ENCODE results near the gene ELOVL2.

Gene ELOVL2

DNA sequence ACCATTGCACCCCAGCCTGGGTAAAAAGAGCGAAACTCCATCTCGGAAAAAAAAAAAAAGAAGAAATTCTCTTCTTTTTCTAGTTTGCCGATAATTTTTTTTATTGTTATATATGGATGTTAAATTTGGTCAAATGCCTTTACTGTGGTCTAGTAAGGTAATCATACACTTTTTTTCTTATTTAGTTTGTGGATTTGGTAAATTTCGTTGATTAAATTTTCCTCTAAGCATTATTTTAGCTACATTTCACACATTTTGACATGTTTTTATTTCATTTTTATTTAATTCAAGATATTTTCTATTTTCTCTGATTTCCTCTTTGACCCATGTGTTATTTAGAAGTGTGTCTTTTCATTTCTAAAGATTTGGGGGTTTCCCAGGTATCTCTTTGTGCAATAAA lies 18.0 kb upstream of the ELOVL2 start:
- in situ Hi-C loops (cut with MboI; ENCODE audit: low sequenced_read_pairs) = loop anchor here (25.0 kb wide), 1 partner anchor 100 kb away; no protein-coding TSS in a partner anchor

DNA sequence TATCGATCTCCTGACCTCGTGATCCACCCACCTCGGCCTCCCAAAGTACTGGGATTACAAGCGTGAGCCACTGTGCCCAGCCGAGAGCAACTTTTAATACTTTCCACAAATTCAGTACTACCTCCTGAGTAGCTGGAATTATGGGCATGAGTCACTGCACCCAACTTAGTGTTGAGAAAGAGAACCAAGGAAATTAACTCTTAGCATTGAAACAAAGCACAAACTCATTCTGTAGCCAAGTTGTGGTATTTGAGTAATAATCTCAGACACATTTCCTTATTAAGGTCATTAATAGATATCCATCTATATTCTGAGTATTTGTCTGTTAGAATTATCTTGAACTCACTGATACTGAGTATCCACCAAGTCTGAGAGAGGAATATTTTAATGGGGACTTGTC lies 14.3 kb upstream of the ELOVL2 start:
- in situ Hi-C loops (cut with MboI; ENCODE audit: low sequenced_read_pairs) = loop anchor here (25.0 kb wide), 1 partner anchor 96 kb away; no protein-coding TSS in a partner anchor

DNA sequence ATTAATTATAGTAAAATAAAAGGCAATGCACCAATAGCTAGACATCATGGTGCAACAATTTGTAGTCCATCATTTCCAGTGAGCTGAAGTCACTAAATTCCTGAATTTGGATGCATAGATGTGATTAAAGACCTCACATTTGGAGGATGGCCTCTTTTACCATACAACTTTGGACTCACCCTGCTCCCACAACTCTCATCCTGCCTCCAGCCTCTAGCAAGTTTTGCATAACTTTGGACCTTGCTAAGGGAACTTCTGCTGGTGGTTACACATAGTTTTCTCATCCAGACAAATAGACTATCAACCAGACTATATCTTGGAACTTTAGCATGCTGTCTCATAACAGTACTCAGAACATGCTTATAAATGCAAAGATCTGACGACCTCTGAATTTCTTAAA lies 12.8 kb upstream of the ELOVL2 start:
- in situ Hi-C loops (cut with MboI; ENCODE audit: low sequenced_read_pairs) = loop anchor here (25.0 kb wide), 1 partner anchor 95 kb away; no protein-coding TSS in a partner anchor

DNA sequence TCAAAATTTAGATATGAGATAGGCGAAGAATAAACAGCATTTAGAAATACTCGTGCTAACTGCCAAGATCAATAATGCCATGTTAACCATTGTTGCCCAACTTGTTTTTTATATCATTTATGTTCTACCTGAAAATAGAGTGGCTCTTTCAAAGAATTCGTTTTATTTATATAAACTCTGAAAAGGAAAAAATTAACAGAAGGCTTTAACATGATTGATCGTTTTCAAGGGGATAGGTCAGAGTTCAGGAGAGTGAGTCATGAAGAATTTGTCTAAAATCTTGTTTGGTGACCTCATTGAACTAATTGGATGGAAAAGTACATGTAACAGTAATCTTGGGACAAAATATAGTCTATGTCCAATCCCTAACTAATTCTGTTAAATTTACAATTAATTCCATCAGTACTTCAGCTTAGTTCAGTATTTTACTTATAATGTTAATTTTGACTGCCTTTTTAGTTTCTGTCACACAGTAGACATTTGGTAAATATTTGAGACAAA lies 11.1 kb upstream of the ELOVL2 start:
- in situ Hi-C loops (cut with MboI; ENCODE audit: low sequenced_read_pairs) = loop anchor here (25.0 kb wide), 1 partner anchor 93 kb away; no protein-coding TSS in a partner anchor

- in situ Hi-C loops (cut with MboI; ENCODE audit: low sequenced_read_pairs) = loop anchor here (25.0 kb wide), 1 partner anchor 92 kb away; no protein-coding TSS in a partner anchor
Observed at GRCh38 chr6:11054722-11055121, 10.6 kb upstream of the ELOVL2 start.

GRCh38 chr6:11053307-11053706 lies 9.2 kb upstream of the ELOVL2 start:
- in situ Hi-C loops (cut with MboI; ENCODE audit: low sequenced_read_pairs) = loop anchor here (25.0 kb wide), 1 partner anchor 91 kb away; no protein-coding TSS in a partner anchor

DNA sequence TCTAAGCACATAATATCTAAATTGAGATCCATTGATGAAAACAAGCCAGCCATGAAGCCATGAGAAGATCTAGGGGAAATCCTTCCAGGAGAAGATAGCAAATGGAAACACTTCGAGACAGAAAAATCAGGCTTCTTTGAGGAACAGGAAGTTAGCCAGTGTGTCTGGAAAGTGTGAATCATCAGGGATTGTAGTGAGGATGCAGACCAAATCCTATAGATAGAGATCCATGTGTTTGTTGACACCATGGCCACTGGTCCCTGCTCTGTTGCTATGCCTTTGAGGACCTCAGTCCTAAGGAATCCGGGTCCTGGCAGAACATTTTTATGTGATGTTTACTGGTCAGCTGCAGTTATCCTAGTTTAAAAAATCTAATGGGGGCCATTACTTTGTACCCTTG lies 6.6 kb upstream of the ELOVL2 start:
- in situ Hi-C loops (cut with MboI; ENCODE audit: low sequenced_read_pairs) = loop anchor here (25.0 kb wide), 1 partner anchor 88 kb away; no protein-coding TSS in a partner anchor

DNA sequence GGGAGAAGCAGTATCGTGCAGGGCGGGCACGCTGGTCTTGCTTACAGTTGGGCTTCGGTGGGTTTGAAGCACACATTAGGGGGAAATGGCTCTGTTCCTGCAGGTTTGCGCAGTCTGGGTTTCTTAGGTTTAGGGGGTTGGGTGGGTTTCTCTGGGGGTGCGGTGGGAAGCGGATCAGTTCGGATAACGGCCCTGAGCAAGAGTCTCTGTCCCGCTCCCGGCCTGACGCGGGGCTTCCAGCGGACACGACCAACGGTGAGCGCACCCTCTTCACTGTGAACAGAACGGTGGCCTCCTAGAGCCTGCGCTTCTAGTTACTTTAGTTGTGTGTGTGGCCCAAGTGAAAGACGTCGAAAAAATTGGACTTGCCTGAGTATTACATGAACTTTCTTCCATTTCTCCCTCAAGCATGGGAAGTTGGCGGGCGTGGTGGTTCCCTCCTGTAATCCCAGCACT lies 635 bp upstream of the ELOVL2 start:
- in situ Hi-C loops (cut with MboI; ENCODE audit: low sequenced_read_pairs) = no loop called here

- in situ Hi-C loops (cut with MboI; ENCODE audit: low sequenced_read_pairs) = no loop called here
Observed at GRCh38 chr6:11043378-11043960, 636 bp downstream of the ELOVL2 start.

GRCh38 chr6:11042750-11043377 lies 1.2 kb downstream of the ELOVL2 start:
- in situ Hi-C loops (cut with MboI; ENCODE audit: low sequenced_read_pairs) = no loop called here

- in situ Hi-C loops (cut with MboI; ENCODE audit: low sequenced_read_pairs) = no loop called here
Observed at GRCh38 chr6:11042025-11042749, 1.9 kb downstream of the ELOVL2 start.

DNA sequence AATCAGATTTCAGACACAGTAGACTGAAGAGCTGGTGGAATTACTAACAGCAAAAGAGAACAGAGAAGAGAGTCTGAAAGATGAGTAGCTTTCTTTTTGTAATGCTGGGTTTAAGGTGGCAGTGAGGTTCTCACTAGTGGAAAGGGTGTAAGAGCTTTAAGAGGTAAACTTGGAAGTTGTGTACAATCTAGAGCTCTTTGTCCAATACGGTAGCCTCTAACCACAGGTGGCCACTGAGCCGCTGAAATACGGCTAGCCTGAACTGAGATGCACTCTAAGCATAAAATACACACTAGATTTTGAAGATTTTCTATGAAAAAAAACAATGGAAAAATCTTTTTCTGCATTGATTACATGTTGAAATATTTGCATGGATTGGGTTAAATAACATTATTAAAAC lies 4.0 kb downstream of the ELOVL2 start:
- in situ Hi-C loops (cut with MboI; ENCODE audit: low sequenced_read_pairs) = no loop called here

GRCh38 chr6:11039040-11039439 lies 5.1 kb downstream of the ELOVL2 start:
- in situ Hi-C loops (cut with MboI; ENCODE audit: low sequenced_read_pairs) = no loop called here

DNA sequence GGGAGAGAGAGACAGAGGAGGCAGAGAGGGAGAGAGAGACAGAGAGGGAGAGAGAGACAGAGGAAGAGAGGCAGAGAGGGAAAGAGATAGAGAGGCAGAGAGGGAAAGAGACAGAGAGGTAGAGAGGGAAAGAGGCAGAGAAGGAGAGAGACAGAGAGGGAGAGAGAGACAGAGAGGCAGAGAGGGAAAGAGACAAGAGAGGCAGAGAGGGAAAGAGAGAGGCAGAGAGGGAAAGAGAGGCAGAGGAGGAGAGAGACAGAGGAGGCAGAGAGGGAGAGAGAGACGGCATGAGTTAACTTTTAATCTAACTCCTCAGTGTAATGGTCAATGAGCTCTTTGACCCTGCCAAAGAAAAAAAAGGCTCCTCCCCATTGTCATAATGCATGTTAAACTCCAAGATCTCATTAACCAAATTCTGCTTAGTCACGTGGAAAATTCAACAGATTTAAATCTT lies 7.1 kb downstream of the ELOVL2 start:
- in situ Hi-C loops (cut with MboI; ENCODE audit: low sequenced_read_pairs) = no loop called here

DNA sequence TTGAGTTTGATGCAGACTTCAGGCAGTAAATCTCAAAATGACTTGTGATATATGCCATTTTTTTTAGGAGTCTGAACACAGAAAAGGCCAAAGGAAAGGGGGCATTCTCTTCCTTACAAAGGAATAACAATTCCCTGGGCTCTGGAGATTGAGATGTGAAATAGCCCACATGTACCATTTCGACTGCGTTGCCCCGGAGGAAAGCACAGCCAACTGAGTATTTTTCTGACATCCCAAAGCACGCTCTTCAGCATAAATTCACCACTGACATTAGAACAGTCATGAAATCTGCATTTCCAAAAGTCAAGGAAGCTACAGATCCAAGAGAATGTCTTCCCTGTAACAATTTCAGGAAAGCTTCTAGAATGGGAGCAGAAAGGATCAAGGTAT lies 7.8 kb downstream of the ELOVL2 start:
- in situ Hi-C loops (cut with MboI; ENCODE audit: low sequenced_read_pairs) = no loop called here

- in situ Hi-C loops (cut with MboI; ENCODE audit: low sequenced_read_pairs) = no loop called here
Observed at GRCh38 chr6:11035616-11036350, 8.3 kb downstream of the ELOVL2 start.

GRCh38 chr6:11033825-11034224 lies 10.3 kb downstream of the ELOVL2 start:
- in situ Hi-C loops (cut with MboI; ENCODE audit: low sequenced_read_pairs) = no loop called here

GRCh38 chr6:11030904-11031303 lies 13.2 kb downstream of the ELOVL2 start:
- in situ Hi-C loops (cut with MboI; ENCODE audit: low sequenced_read_pairs) = no loop called here

DNA sequence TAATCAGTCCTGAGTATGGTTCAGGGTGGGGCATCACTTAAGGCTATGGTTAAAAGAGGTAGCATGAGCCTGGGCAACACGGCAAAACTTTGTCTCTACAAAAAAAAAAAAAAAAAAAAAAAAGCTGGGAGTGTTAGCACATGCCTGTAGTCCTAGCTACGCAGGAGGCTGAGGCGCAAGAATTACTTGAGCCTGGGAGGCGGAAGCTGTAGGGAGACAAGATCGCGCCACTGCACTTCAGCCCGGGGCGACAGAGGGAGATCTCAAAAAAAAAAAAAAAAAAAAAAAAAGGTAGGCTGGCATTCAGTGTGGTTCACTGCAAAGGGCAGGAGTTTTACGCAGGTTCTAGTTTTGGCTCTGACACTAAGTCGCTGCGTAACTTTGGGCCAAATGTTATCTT lies 15.1 kb downstream of the ELOVL2 start:
- in situ Hi-C loops (cut with MboI; ENCODE audit: low sequenced_read_pairs) = no loop called here

- in situ Hi-C loops (cut with MboI; ENCODE audit: low sequenced_read_pairs) = no loop called here
Observed at GRCh38 chr6:11027565-11028110, 16.5 kb downstream of the ELOVL2 start.

Measured in hTERT RPE-1 (cell line).